Heart left ventricle (tissue), 16 donors: ENCODE data around the gene RSPO4. TPM values are rescaled to one million over a fixed set of nuclear protein-coding genes. Genes with fewer than 3 reads are reported as not detected.

Source experiments
- ATAC-seq, 4 donors: fragments of 200-7000 bp; cut with Tn5 transposase; one replicate each; pipeline ENCODE4 v1.9.1; 2020 to 2022; ENCODE audit warnings: moderate library complexity in 4 of 4, mild to moderate bottlenecking in 3 of 4, moderate number of reproducible peaks in 1 of 4
- DNase-seq, 5 donors: peaks; one replicate each; pipeline ENCODE4 v3.0.0-alpha.2; 2020
- H3K27ac ChIP-seq, 12 donors: fragments of 200-600 bp; sonication (generic) in 4 of 12; one replicate each; pipeline versions ENCODE4 v1.5.0 to v1.8.0; 2016 to 2022; ENCODE audit warnings: mild to moderate bottlenecking in 2 of 12
- H3K27me3 ChIP-seq, 9 donors: fragments of 200-600 bp; sonication (generic) in 2 of 9; one replicate each; pipeline versions ENCODE4 v1.5.1 to v1.8.0; 2016 to 2022; ENCODE audit warnings: mild to moderate bottlenecking in 3 of 9
- H3K36me3 ChIP-seq, 9 donors: fragments of 200-600 bp; sonication (generic) in 2 of 9; one replicate each; pipeline versions ENCODE4 v1.5.0 to v1.8.0; 2018 to 2022; ENCODE audit warnings: mild to moderate bottlenecking in 2 of 9
- H3K4me1 ChIP-seq, 12 donors: fragments of 200-600 bp; sonication (generic) in 4 of 12; one replicate each; pipeline versions ENCODE4 v1.5.0 to v1.8.0; 2016 to 2022; ENCODE audit warnings: mild to moderate bottlenecking in 3 of 12
- H3K4me3 ChIP-seq, 12 donors: fragments of 200-600 bp; sonication (generic) in 4 of 12; one replicate each; pipeline versions ENCODE4 v1.5.0 to v1.8.0; 2017 to 2022; ENCODE audit warnings: mild to moderate bottlenecking in 9 of 12, moderate library complexity in 4 of 12
- H3K9me3 ChIP-seq, 12 donors: fragments of 200-600 bp; sonication (generic) in 4 of 12; one replicate each; pipeline versions ENCODE4 v1.5.0 to v1.8.0; 2016 to 2022; ENCODE audit warnings: mild to moderate bottlenecking in 1 of 12
- CTCF ChIP-seq, 12 donors: fragments of 200-600 bp; sonication (generic) in 4 of 12; IDR thresholded peaks; one replicate each; pipeline versions ENCODE4 v1.5.0 to v1.8.0; 2018 to 2022; ENCODE audit warnings: antibody characterized with exemption in 12 of 12, mild to moderate bottlenecking in 5 of 12
- POLR2A ChIP-seq, 2 donors: fragments of 450-650 bp; IDR thresholded peaks; one replicate each; pipeline ENCODE4 v1.6.1; 2017; ENCODE audit warnings: antibody characterized with exemption in 2 of 2, mild to moderate bottlenecking in 2 of 2, moderate library complexity in 2 of 2
- WGBS, 4 donors: extraction: QIAGEN DNeasy Blood & Tissue Kit in 2 of 4; methylation state at CpG; one replicate each; pipeline versions ENCODE4 v1.1.5 to v1.1.7; 2013 to 2018; 5-methylcytosine and 5-hydroxymethylcytosine counted together
- intact Hi-C, 10 donors: fragments of 100-400 bp; cut with DNase I; formaldehyde crosslinking; loops; one replicate each; pipeline versions ENCODE4 v1.11.1 to v1.14.2; 2022
- polyA plus RNA-seq, 2 donors: library from polyadenylated mRNA; stranded (reverse); fragments of 200-250 nt; gene quantifications; one replicate each; pipeline ENCODE4 v1.2.3, GENCODE V29; 2013
- total RNA-seq, 9 donors: library from RNA; depleted of rRNA in 2 of 9; stranded (reverse); fragments of >200 nt in 2 of 9; fragmentation: NEBNext Ultra II Directional in 3 of 9; extraction: Animal tissue kit (Norgen Biotek cat#: 25700) in 3 of 9; gene quantifications; one replicate each; pipeline versions ENCODE4 v1.1.0 to v1.2.4, GENCODE V29; 2016 to 2023
- donor health status: ischemic (EF 13 %, LVEDD 7.1; RV severe dilation, severe dysfunction).
- donor health status: healthy with polysubstance abuse.
- donor health status: DM: no; HTN: yes; CAD: no.
- donor health status: DM: no; HTN: no; CAD: no.
- donor health status: ischemic (EF 25% LVEDD 6.9; RV normal size, moderate dysfunction).
- donor health status: ischemic (EF 25% LVEDD 5.7; RV mildly dilated, moderate dysfunction).
- donor health status: healthy.
- donor health status: DM: yes; HTN: yes; CAD: no.
- donor health status: ischemic (EF 35%, LVEDD 5.7; RV mildly dilated, moderate dysfunction).
- donor health status: nonischemic (EF 11% LVEDD 7.7; RV severe dilation, severe dysfunction).
- donor health status: DM: yes; HTN: yes; CAD: no.
- donor health status: PGD.
- donor health status: ischemic (EF 29% LVEDD 5.4; RV normal size, mild dysfunction).
- donor health status: nonischemic (EF 23%, LVEDD 6.1; RV moderate dilation, normal function).

RSPO4 gene
- total and polyA plus RNA-seq, 11 donors = 0.04 to 0.27 (median 0.25) TPM; not detected in 8

GRCh38 chr20:1003920-1004697 lies 2.0 kb upstream of the RSPO4 start:
- whole genome bisulfite sequencing, 4 donors = 62 to 92% (median 67%) methylated on average over 1 to 3 of the region's 3 CpGs
- H3K36me3 ChIP-seq = no peaks in the 10 kb centered on the region
- H3K27ac ChIP-seq = no peak overlapping the region
- DNase-seq (no peak), ATAC-seq (no peak)
- peaks cover 10 to 71% (median 42%) of the 10 kb centered on the region in 9 donors for H3K27me3 ChIP-seq
- H3K4me1 ChIP-seq = peaks cover 0 to 9% (median 0%) of the 10 kb centered on the region in 12 donors
- no peaks in the 10 kb centered on the region for H3K9me3 ChIP-seq
- TF ChIP-seq CTCF (IDR thresholded peaks at IDR 0.05) (no peak), POLR2A (IDR thresholded peaks at IDR 0.05) (no peak)
- intact Hi-C loops = no loop called here
- no peak overlapping the region for H3K4me3 ChIP-seq

GRCh38 chr20:1002682-1003561 lies 811 bp upstream of the RSPO4 start:
- no peak for TF ChIP-seq POLR2A (IDR thresholded peaks at IDR 0.05)
- no peak for TF ChIP-seq CTCF (IDR thresholded peaks at IDR 0.05)
- Histone ChIP-seq H3K27ac (no peak overlapping the region), H3K9me3 (no peaks in the 10 kb centered on the region), H3K4me3 (no peak overlapping the region), H3K4me1 (peaks cover 0 to 9% (median 0%) of the 10 kb centered on the region in 12 donors), H3K36me3 (no peaks in the 10 kb centered on the region), H3K27me3 (peaks cover 10 to 65% (median 44%) of the 10 kb centered on the region in 9 donors)
- ATAC-seq (no peak), DNase-seq (no peak)
- intact Hi-C loops = no loop called here
- WGBS, 4 donors = 9 to 11% (median 10%) methylated on average over 12 of the region's 12 CpGs

- Histone ChIP-seq H3K4me1 (peaks cover 0 to 9% (median 0%) of the 10 kb centered on the region in 12 donors), H3K27me3 (peaks cover 10 to 62% (median 44%) of the 10 kb centered on the region in 9 donors), H3K27ac (no peak overlapping the region), H3K9me3 (no peaks in the 10 kb centered on the region), H3K4me3 (no peak overlapping the region), H3K36me3 (no peaks in the 10 kb centered on the region)
- ATAC-seq = no peak
- DNase-seq = no peak
- TF ChIP-seq CTCF (IDR thresholded peaks at IDR 0.05) (no peak), POLR2A (IDR thresholded peaks at IDR 0.05) (no peak)
- intact Hi-C loops = no loop called here
- WGBS, 4 donors = 81 to 92% (median 90%) methylated on average over 8 of the region's 8 CpGs
Measured at GRCh38 chr20:1001116-1001515, 995 bp downstream of the RSPO4 start.
